H9 (cell line): Measurements from ENCODE around the gene CDNF. TPM values are rescaled to one million over a fixed set of nuclear protein-coding genes. Genes with fewer than 3 reads are reported as not detected.

ENCODE experiments used
- DNase-seq: peaks from one replicate; pipeline ENCODE4 v3.0.0-alpha.2; 2017
- H2AFZ ChIP-seq: one replicate; pipeline ENCODE4 v1.6.1; 2013; ENCODE audit warnings: mild to moderate bottlenecking, low read length, control low read depth, moderate library complexity
- H2AK5ac ChIP-seq: 2 replicates; pipeline ENCODE4 v1.6.1; 2013; ENCODE audit warnings: low read length, control low read depth, mixed read lengths; ENCODE audit not compliant: insufficient read length
- H2BK120ac ChIP-seq: one replicate; pipeline ENCODE4 v1.6.1; 2013; ENCODE audit warnings: low read depth, mild to moderate bottlenecking, low read length, control low read depth, inconsistent platforms; ENCODE audit not compliant: poor library complexity, severe bottlenecking
- H2BK12ac ChIP-seq: 2 replicates; pipeline ENCODE4 v1.6.1; 2013; ENCODE audit warnings: low read length, control low read depth, mixed read lengths, low read depth; ENCODE audit not compliant: insufficient read length
- H2BK15ac ChIP-seq: 2 replicates; pipeline ENCODE4 v1.6.1; 2013; ENCODE audit warnings: low read depth, low read length, control low read depth
- H2BK20ac ChIP-seq: one replicate; pipeline ENCODE4 v1.6.1; 2013; ENCODE audit warnings: low read depth, mild to moderate bottlenecking, low read length, control low read depth, inconsistent platforms; ENCODE audit not compliant: poor library complexity, severe bottlenecking
- H2BK5ac ChIP-seq: 2 replicates; pipeline ENCODE4 v1.6.1; 2013; ENCODE audit warnings: low read length, control low read depth, mixed read lengths; ENCODE audit not compliant: insufficient read length
- H3K14ac ChIP-seq: 2 replicates; pipeline ENCODE4 v1.6.1; 2013; ENCODE audit warnings: low read length, control low read depth; ENCODE audit not compliant: insufficient read depth
- H3K18ac ChIP-seq: 2 replicates; pipeline ENCODE4 v1.6.1; 2013; ENCODE audit warnings: low read depth, mild to moderate bottlenecking, mixed read lengths, low read length, control low read depth; ENCODE audit not compliant: insufficient read length
- H3K23ac ChIP-seq: 2 replicates; pipeline ENCODE4 v1.6.1; 2013; ENCODE audit warnings: low read length, control low read depth, mixed read lengths, low read depth; ENCODE audit not compliant: insufficient read length
- H3K23me2 ChIP-seq: 2 replicates; pipeline ENCODE4 v1.6.1; 2013; ENCODE audit warnings: low read depth, mild to moderate bottlenecking, mixed read lengths, low read length, control low read depth; ENCODE audit not compliant: insufficient read length, poor library complexity, severe bottlenecking
- H3K27ac ChIP-seq: 2 replicates; pipeline ENCODE4 v1.5.1; 2013; ENCODE audit warnings: low read length, control low read depth, mixed read lengths, low read depth; ENCODE audit not compliant: insufficient read length
- H3K27me3 ChIP-seq: 2 replicates; pipeline ENCODE4 v1.6.1; 2013; ENCODE audit warnings: low read length, control low read depth, inconsistent platforms; ENCODE audit not compliant: insufficient read depth
- H3K4ac ChIP-seq: 2 replicates; pipeline ENCODE4 v1.6.1; 2013; ENCODE audit warnings: low read depth, mild to moderate bottlenecking, control low read depth, inconsistent platforms, low read length, moderate library complexity
- H3K4me1 ChIP-seq: 2 replicates; pipeline ENCODE4 v1.6.1; 2013; ENCODE audit warnings: low read length, control low read depth, inconsistent platforms; ENCODE audit not compliant: insufficient read depth
- H3K4me2 ChIP-seq: 2 replicates; pipeline ENCODE4 v1.6.1; 2013; ENCODE audit warnings: low read length, control low read depth, mixed read lengths; ENCODE audit not compliant: insufficient read length, insufficient read depth
- H3K56ac ChIP-seq: 2 replicates; pipeline ENCODE4 v1.6.1; 2013; ENCODE audit warnings: low read depth, mild to moderate bottlenecking, mixed read lengths, low read length, control low read depth; ENCODE audit not compliant: insufficient read length
- H3K79me1 ChIP-seq: 2 replicates; pipeline ENCODE4 v1.6.1; 2013; ENCODE audit warnings: low read depth, mild to moderate bottlenecking, moderate library complexity, low read length, control low read depth, inconsistent platforms; ENCODE audit not compliant: insufficient read depth, poor library complexity, severe bottlenecking
- H3K79me2 ChIP-seq: 2 replicates; pipeline ENCODE4 v1.6.1; 2013; ENCODE audit warnings: low read length, control low read depth, inconsistent platforms; ENCODE audit not compliant: insufficient read depth
- H3K9ac ChIP-seq: 2 replicates; pipeline ENCODE4 v1.6.1; 2013; ENCODE audit warnings: low read length, control low read depth, mixed read lengths; ENCODE audit not compliant: insufficient read length; ENCODE audit errors: extremely low read depth
- H3K9me3 ChIP-seq: one replicate; pipeline ENCODE4 v1.6.1; 2013; ENCODE audit warnings: low read depth, low read length, inconsistent platforms; ENCODE audit not compliant: control insufficient read depth
- H3T11ph ChIP-seq: one replicate; pipeline ENCODE4 v1.6.1; 2013; ENCODE audit warnings: mild to moderate bottlenecking, low read length, control low read depth, inconsistent platforms
- H4K20me1 ChIP-seq: one replicate; pipeline ENCODE4 v1.6.1; 2013; ENCODE audit not compliant: control insufficient read depth, insufficient read length, insufficient read depth
- H4K5ac ChIP-seq: 2 replicates; pipeline ENCODE4 v1.6.1; 2013; ENCODE audit warnings: low read depth, mild to moderate bottlenecking, mixed read lengths, low read length, control low read depth; ENCODE audit not compliant: insufficient read length
- H4K8ac ChIP-seq: replicated peaks from 2 replicates; pipeline ENCODE4 v1.6.1; 2013; ENCODE audit warnings: low read length, control low read depth, mixed read lengths, low read depth; ENCODE audit not compliant: insufficient read length
- H4K91ac ChIP-seq: 2 replicates; pipeline ENCODE4 v1.6.1; 2013; ENCODE audit warnings: low read depth, mild to moderate bottlenecking, moderate library complexity, mixed read lengths, low read length, control low read depth; ENCODE audit not compliant: insufficient read length
- H3K27ac Mint-ChIP-seq, 3 experiments: 2 replicates in 2 of 3; 3 replicates in 1 of 3; pipeline ENCODE4 v1.8.0; 2020 to 2021; ENCODE audit warnings: mixed read lengths in 3 of 3, mild to moderate bottlenecking in 1 of 3, moderate library complexity in 1 of 3
- H3K27me3 Mint-ChIP-seq: 2 replicates; pipeline ENCODE4 v1.8.0; 2021; ENCODE audit warnings: low read depth, mild to moderate bottlenecking, moderate library complexity, mixed read lengths
- H3K36me3 Mint-ChIP-seq, 3 experiments: 2 replicates in 2 of 3; 3 replicates in 1 of 3; pipeline ENCODE4 v1.8.0; 2020 to 2021; ENCODE audit warnings: low read depth in 3 of 3, mixed read lengths in 3 of 3; ENCODE audit not compliant: insufficient read depth in 1 of 3
- H3K4me1 Mint-ChIP-seq, 2 experiments: 2 replicates each; pipeline ENCODE4 v1.8.0; 2020; ENCODE audit warnings: mixed read lengths in 2 of 2
- H3K4me3 Mint-ChIP-seq, 2 experiments: 2 replicates in 1 of 2; 3 replicates in 1 of 2; pipeline ENCODE4 v1.8.0; 2020 to 2021; ENCODE audit warnings: mild to moderate bottlenecking in 2 of 2, mixed read lengths in 2 of 2, moderate library complexity in 1 of 2
- H3K9me3 Mint-ChIP-seq, 2 experiments: 2 replicates in 1 of 2; 3 replicates in 1 of 2; pipeline ENCODE4 v1.8.0; 2020; ENCODE audit warnings: mild to moderate bottlenecking in 2 of 2, mixed read lengths in 2 of 2, moderate library complexity in 1 of 2
- CTCF ChIP-seq: fragments of 200-600 bp; sonication (generic); conservative IDR thresholded peaks from 3 replicates; pipeline ENCODE4 v1.8.0; 2021; ENCODE audit warnings: antibody characterized with exemption, mild to moderate bottlenecking
- total RNA-seq: library from RNA; stranded (reverse); gene quantifications from 2 replicates; pipeline ENCODE4 v1.2.1, GENCODE V29; 2021

Gene CDNF
- total RNA-seq, 1 experiment from 2014 or later = 1.3 TPM

- Histone ChIP-seq H3K27ac (no peak overlapping the region), H3K9ac (no peak overlapping the region), H3K79me1 (no peaks in the 10 kb centered on the region), H2AK5ac (no peak overlapping the region), H3K79me2 (no peaks in the 10 kb centered on the region), H3K9me3 (no peaks in the 10 kb centered on the region), H2BK12ac (no peak overlapping the region), H2AFZ (no peak overlapping the region), H2BK5ac (no peak overlapping the region), H3K14ac (no peak overlapping the region), H3K27me3 (no peaks in the 10 kb centered on the region), H2BK20ac (no peak overlapping the region), H2BK15ac (no peak overlapping the region), H3K56ac (no peak overlapping the region), H3K23me2 (no peaks in the 10 kb centered on the region), H4K20me1 (no peaks in the 10 kb centered on the region), H2BK120ac (no peak overlapping the region), H4K8ac (no peak overlapping the region), H3K18ac (no peak overlapping the region), H3K4ac (no peak overlapping the region), H4K5ac (no peak overlapping the region), H3K4me2 (no peak overlapping the region), H3K4me1 (no peaks in the 10 kb centered on the region), H3K23ac (no peak overlapping the region), H4K91ac (no peak overlapping the region), H3T11ph (no peak overlapping the region)
- no peaks in the 10 kb centered on the region for H3K9me3 Mint-ChIP-seq
- no peaks in the 10 kb centered on the region for H3K27me3 Mint-ChIP-seq
- no peak overlapping the region for H3K27ac Mint-ChIP-seq
- TF ChIP-seq CTCF = no peak
- H3K36me3 Mint-ChIP-seq = peaks cover 14 to 55% (median 15%) of the 10 kb centered on the region in 3 experiments
- H3K4me1 Mint-ChIP-seq = no peaks in the 10 kb centered on the region
- DNase-seq = no peak
- H3K4me3 Mint-ChIP-seq = no peak overlapping the region
Measured at GRCh38 chr10:14859775-14860174, 21.9 kb upstream of the CDNF start.
